ENCODE results near the gene CDKL5.

Gene CDKL5

DNA sequence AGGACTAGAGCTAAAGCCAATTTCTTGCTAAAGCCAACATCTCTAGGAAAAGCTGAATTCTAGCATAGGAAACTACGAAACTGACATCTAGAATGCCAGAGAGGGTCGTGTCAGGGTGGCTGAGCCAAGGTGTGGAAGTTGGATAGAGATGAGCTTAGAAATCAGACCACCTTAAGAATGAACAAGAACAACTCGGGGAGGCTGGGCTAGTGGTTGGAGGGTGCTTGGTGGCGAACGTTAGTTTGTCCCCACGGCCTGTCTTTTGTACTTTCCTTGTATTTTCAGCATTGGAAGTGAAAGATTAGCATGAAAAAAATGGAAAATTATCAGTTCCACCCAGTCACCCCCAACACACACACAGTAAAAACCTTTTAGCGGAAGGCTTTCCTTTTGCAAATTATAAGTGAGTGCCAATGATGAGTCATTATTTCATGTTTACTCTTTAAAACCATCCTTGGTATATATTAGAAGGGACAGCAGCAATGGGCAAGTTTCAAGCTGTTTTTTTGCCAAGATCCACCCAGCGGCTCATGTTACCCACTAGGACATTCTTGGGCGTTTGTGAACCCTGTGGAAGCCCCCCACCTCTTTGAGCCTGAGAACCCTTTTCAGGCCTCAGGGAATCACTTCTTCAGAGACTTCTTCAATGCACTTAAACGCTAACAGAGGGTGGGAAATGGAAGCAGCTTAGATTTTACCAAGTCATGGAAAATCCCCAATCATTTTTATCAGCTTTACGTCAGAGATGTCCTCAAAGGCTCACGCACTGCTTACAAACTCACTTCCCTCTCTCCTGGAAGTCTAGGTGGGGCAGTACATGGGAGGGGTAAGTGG is 277.2 kb downstream of the CDKL5 start:
- DNase-seq, result no peak
